ENCODE data around the gene EPHX1. TPM values are rescaled to one million over a fixed set of nuclear protein-coding genes. Genes with fewer than 3 reads are reported as not detected.

Gene EPHX1
- total RNA-seq, 1 donor from 2014 or later: 15.8 TPM

DNA sequence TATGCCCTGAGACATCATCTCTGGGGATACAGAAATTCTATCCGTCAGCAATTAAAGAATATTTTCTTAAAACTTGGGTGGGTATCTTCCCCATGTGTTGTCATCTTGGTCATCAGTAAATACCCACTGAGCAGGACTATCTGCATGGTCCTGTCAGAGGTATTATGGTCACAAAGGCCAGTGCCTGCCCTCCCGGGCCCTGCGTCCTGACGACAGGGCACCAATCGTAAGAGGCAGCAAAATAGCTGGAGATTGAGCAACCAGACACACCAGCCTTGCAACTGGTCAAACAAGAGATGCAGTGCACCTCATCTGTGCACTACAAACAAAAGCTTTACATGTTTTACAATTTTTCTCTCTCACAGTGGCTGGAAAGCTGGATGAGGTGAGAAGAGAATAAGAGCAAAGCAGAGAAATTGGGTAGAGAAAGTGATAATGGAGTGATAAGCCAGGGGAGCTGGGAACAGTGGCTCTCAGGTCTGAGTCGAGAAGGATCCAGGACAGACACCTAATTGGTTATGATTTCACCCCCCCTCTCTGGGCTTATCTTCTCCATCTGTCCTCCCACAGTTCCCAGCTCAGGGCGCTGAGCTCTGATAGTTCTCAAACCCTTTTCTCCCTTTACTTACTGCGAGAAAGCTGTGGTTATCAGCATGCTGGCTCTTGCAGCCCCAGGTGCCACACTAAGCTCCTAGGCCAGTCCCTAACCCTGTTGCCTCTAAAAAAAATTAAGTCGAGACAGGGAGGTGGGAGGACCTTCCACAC lies 41.1 kb upstream of the EPHX1 start:
- Mint-ChIP-seq H3K4me1 (peaks cover 54% of the 10 kb centered on the region), H3K9me3 (no peaks in the 10 kb centered on the region), H3K4me3 (no peak overlapping the region), H3K27me3 (ENCODE audit: low read depth) (no peaks in the 10 kb centered on the region), H3K36me3 (ENCODE audit: low read depth) (no peaks in the 10 kb centered on the region), H3K27ac (ENCODE audit: unreplicated experiment) (no peak overlapping the region)
- DNase-seq (ENCODE audit: low read depth, low spot score): no peak
- TF ChIP-seq, protein P1, sequence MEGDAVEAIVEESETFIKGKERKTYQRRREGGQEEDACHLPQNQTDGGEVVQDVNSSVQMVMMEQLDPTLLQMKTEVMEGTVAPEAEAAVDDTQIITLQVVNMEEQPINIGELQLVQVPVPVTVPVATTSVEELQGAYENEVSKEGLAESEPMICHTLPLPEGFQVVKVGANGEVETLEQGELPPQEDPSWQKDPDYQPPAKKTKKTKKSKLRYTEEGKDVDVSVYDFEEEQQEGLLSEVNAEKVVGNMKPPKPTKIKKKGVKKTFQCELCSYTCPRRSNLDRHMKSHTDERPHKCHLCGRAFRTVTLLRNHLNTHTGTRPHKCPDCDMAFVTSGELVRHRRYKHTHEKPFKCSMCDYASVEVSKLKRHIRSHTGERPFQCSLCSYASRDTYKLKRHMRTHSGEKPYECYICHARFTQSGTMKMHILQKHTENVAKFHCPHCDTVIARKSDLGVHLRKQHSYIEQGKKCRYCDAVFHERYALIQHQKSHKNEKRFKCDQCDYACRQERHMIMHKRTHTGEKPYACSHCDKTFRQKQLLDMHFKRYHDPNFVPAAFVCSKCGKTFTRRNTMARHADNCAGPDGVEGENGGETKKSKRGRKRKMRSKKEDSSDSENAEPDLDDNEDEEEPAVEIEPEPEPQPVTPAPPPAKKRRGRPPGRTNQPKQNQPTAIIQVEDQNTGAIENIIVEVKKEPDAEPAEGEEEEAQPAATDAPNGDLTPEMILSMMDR (conservative IDR thresholded peaks at IDR 0.05): no peak

DNA sequence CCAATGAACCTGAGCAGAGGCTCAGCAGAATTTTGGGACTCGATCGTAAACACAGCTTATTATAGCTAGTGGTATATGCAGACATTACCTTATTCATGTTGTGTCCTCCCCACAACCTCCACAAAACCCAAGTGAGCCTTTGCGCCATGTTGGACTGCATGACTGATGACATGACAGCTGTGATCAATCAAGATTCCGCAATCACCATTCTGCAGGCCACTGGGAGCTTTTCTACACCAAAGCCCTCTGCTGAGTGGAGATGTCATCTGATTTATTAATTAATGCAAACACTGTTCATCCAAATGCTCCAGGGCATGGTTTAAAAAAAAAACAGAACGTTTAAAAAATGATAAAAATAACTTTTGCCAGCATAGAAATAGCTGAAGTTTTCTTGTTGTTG lies 40.2 kb upstream of the EPHX1 start:
- Mint-ChIP-seq H3K27me3 (ENCODE audit: low read depth) (no peaks in the 10 kb centered on the region), H3K36me3 (ENCODE audit: low read depth) (no peaks in the 10 kb centered on the region), H3K4me3 (peak overlapping the region; percentile 14), H3K9me3 (no peaks in the 10 kb centered on the region), H3K27ac (ENCODE audit: unreplicated experiment) (no peak overlapping the region), H3K4me1 (peaks cover 54% of the 10 kb centered on the region)
- DNase-seq (ENCODE audit: low read depth, low spot score): no peak
- TF ChIP-seq, protein P1 (conservative IDR thresholded peaks at IDR 0.05): no peak

DNA sequence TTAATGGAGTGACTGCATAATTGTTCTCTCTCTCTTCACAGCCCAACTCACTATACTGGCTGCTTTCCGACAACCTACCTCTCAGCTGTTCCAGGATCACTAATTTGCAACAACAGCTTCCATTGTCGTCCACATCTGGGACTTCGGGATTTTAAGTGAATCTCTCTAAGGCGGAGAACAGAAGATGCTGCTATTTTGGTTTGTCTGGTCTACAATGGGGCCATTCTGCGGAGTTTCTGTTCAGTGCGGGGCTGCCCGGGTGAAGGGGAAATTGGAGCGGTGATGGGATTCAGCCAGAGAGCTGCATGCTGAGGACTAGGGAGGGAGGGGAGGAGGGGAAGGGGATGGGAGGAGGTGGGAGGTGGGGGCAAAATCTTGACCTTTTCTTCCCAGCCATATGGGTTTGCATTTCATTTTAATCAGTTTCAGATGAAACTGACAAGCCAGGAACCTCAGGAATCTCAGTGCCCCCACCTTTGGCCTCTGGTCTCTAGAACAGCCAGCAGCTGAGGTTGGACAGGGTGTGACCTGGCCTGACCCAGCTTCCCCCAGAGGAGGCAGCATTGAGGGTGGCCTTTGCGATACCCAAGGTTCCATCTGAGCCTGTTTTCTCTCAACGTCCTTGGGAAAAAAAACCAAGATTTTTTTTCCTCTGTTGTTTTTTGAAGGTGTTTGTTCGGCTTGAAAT lies 39.2 kb upstream of the EPHX1 start:
- Mint-ChIP-seq H3K4me1 (peaks cover 58% of the 10 kb centered on the region), H3K9me3 (no peaks in the 10 kb centered on the region), H3K27ac (ENCODE audit: unreplicated experiment) (no peak overlapping the region), H3K36me3 (ENCODE audit: low read depth) (no peaks in the 10 kb centered on the region), H3K4me3 (peak overlapping the region; percentile 54), H3K27me3 (ENCODE audit: low read depth) (no peaks in the 10 kb centered on the region)
- TF ChIP-seq, protein P1 (conservative IDR thresholded peaks at IDR 0.05): no peak
- no peak for DNase-seq (ENCODE audit: low read depth, low spot score)

DNA sequence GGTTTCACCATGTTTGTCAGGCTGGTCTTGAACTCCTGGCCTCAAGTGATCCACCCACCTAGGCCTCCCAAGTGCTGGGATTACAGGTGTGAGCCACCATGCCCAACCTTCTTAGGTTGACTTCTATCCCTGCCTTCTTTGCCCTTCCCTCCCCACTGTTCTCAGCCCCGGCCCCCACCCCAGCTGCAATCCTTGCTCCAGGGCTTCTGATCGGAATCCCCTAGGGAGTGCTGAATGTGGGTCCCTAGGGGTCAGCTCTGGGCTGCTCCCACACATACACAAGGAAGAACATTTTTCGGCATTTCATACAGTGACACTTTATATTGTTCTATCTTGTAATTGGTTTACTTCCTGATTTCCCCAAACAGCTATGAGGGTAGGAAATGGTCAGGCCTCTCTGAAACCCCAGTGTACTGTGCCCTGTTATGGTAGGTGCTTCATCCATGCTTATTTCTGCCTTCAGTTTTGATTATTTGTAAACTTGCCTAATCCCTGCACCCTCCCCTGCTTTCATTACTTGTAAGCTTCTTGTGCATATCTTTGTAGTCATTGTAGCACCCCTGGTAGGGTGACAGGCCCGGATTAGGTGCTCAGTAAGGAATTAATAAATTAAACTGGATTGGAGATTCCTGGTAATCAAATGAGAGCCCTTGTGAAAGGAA lies 38.1 kb upstream of the EPHX1 start:
- Mint-ChIP-seq H3K27me3 (ENCODE audit: low read depth) (no peaks in the 10 kb centered on the region), H3K36me3 (ENCODE audit: low read depth) (no peaks in the 10 kb centered on the region), H3K9me3 (no peaks in the 10 kb centered on the region), H3K4me3 (peak overlapping the region; percentile 24), H3K27ac (ENCODE audit: unreplicated experiment) (no peak overlapping the region), H3K4me1 (peaks cover 56% of the 10 kb centered on the region)
- TF ChIP-seq, protein P1 (conservative IDR thresholded peaks at IDR 0.05): no peak
- no peak for DNase-seq (ENCODE audit: low read depth, low spot score)

DNA sequence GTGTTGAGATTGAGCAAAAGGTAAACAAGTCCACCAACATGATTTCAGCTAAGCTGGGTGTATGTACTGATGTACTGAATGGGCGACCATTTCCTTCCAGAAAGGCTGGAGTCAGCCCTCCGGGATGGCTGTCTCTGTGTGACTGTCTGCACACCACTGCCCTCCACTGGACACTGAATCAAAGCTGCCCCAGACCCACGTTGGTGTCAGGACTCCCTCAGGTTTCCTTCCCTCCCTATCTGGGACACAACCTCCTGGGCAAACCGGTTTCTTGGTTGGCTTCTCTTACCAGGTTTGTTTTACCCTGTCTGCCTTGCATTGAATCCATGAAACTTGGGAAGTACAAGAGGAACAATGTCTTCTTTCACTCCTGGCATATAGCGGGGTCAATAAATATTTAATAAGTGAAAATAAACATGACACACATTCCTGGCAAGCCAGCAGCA lies 37.6 kb upstream of the EPHX1 start:
- H3K36me3 Mint-ChIP-seq (ENCODE audit: low read depth): no peaks in the 10 kb centered on the region
- H3K27ac Mint-ChIP-seq (ENCODE audit: unreplicated experiment): no peak overlapping the region
- no peaks in the 10 kb centered on the region for H3K27me3 Mint-ChIP-seq (ENCODE audit: low read depth)
- H3K9me3 Mint-ChIP-seq: no peaks in the 10 kb centered on the region
- peak; percentile 78 for DNase-seq (ENCODE audit: low read depth, low spot score)
- H3K4me3 Mint-ChIP-seq: peak overlapping the region; percentile 24
- TF ChIP-seq, protein P1 (conservative IDR thresholded peaks at IDR 0.05): peak; percentile 91
- H3K4me1 Mint-ChIP-seq: peaks cover 51% of the 10 kb centered on the region

All from neural crest cell (in vitro differentiated cells).